ENCODE measurements around the gene INMT.

Gene INMT

DNA sequence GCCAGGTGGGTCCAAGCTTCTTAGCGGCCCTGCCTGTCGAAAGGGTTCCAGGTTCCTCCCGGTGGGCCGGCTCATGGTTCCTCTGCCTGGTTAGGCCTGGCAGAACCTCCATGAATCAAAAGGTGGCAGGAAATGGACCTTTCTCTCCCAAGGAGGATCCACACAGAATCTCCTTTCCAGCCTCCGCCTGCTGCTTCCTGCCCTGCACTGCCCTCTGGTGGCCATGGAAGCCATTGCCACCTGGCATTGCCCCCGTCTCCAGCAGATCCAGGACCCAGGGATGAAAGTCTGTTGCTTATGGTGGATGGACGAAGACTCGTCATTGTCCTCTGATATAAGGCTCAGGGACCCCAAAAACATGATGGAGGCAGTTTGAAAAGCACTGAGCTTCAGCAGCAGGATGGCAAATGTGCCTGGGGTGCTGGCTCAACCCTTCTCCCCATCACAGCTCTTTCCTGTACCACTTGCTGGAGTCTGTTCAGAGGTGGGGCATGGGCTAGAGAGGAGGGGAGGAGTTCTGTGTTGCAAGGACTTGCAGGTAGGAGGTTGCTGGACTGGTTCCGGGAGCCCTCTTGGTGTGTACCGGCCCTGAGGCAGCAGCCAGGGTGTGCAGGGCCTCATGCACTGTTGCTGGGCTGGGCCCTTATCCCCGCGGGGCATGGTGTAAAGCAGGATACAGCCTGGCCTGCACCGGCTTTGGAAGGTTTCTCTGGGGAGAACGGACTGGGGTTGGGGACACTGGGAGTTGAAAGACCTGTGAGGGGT is 11.3 kb upstream of the INMT start:
- peak; percentile 80 for DNase-seq (ENCODE audit: low read depth)

GRCh38 chr7:30741289-30741688 is 10.6 kb upstream of the INMT start:
- no peak for DNase-seq (ENCODE audit: low read depth)
- no peak overlapping the region for H3K4me3 ChIP-seq (ENCODE audit: low read depth, low read length)
- TF ChIP-seq, protein P1, sequence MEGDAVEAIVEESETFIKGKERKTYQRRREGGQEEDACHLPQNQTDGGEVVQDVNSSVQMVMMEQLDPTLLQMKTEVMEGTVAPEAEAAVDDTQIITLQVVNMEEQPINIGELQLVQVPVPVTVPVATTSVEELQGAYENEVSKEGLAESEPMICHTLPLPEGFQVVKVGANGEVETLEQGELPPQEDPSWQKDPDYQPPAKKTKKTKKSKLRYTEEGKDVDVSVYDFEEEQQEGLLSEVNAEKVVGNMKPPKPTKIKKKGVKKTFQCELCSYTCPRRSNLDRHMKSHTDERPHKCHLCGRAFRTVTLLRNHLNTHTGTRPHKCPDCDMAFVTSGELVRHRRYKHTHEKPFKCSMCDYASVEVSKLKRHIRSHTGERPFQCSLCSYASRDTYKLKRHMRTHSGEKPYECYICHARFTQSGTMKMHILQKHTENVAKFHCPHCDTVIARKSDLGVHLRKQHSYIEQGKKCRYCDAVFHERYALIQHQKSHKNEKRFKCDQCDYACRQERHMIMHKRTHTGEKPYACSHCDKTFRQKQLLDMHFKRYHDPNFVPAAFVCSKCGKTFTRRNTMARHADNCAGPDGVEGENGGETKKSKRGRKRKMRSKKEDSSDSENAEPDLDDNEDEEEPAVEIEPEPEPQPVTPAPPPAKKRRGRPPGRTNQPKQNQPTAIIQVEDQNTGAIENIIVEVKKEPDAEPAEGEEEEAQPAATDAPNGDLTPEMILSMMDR (conservative IDR thresholded peaks at IDR 0.05; ENCODE audit: low read depth, low read length): no peak

More for the DNA sequence above, 11.3 kb upstream of the INMT start:
- TF ChIP-seq, protein P1 (conservative IDR thresholded peaks at IDR 0.05; ENCODE audit: low read depth, low read length): peak; percentile 100
- no peak overlapping the region for H3K4me3 ChIP-seq (ENCODE audit: low read depth, low read length)

- peak; percentile 75 for DNase-seq (ENCODE audit: low read depth)
- TF ChIP-seq, protein P1 (conservative IDR thresholded peaks at IDR 0.05; ENCODE audit: low read depth, low read length): peak; percentile 62
Observed at GRCh38 chr7:30743371-30744074, 8.4 kb upstream of the INMT start.

DNA sequence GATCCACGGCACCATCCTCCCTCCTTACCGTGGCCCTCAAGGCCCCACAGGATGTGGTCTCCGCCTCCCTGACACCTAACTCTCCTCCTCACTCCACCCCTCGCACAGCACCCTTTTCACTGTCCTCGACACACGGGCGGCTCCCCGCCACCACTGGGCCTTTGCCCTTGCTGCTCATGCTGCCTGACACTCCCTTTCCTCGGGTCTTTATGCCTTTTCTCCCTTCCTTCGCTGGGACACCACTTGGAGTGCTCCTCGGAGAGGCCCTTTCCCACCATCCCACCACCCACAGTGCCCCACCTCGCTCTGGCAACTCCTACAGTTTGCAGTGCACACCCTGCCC is 7.9 kb upstream of the INMT start:
- DNase-seq (ENCODE audit: low read depth): no peak
- no peak overlapping the region for H3K4me3 ChIP-seq (ENCODE audit: low read depth, low read length)
- TF ChIP-seq, protein P1 (conservative IDR thresholded peaks at IDR 0.05; ENCODE audit: low read depth, low read length): no peak

More at GRCh38 chr7:30743371-30744074, 8.4 kb upstream of the INMT start:
- H3K4me3 ChIP-seq (ENCODE audit: low read depth, low read length): no peak overlapping the region

- peak; percentile 39 for DNase-seq (ENCODE audit: low read depth)
- TF ChIP-seq, protein P1 (conservative IDR thresholded peaks at IDR 0.05; ENCODE audit: low read depth, low read length): peak; percentile 13
- no peak overlapping the region for H3K4me3 ChIP-seq (ENCODE audit: low read depth, low read length)
Observed at GRCh38 chr7:30745261-30745941, 6.5 kb upstream of the INMT start.

- DNase-seq (ENCODE audit: low read depth): no peak
- TF ChIP-seq, protein P1 (conservative IDR thresholded peaks at IDR 0.05; ENCODE audit: low read depth, low read length): no peak
- H3K4me3 ChIP-seq (ENCODE audit: low read depth, low read length): no peak overlapping the region
Observed at GRCh38 chr7:30750010-30750409, 1.9 kb upstream of the INMT start.

All from choroid plexus epithelial cell (primary cell).